ENCODE results near the gene ZNF500.
A peak's percentile ranks its signal among the peaks of the same experiment; 100 is the strongest.

The ZNF500 gene

GRCh38 chr16:4766875-4767628, at the start of gene ZNF500:
ZNF500 (minus strand) TSS chr16:4767162; CDS start chr16:4765978, 1,184 bp downstream.
- peak; percentile 95 to 96 for DNase-seq (ENCODE audit: low read depth in 1 of 2, low spot score in 1 of 2)

GRCh38 chr16:4814542-4815173, 47.7 kb upstream of the ZNF500 start:
- DNase-seq (ENCODE audit: low read depth in 1 of 2, low spot score in 1 of 2): no peak

- no peak for DNase-seq (ENCODE audit: low read depth in 1 of 2, low spot score in 1 of 2)
Observed at GRCh38 chr16:4814046-4814445, 47.1 kb upstream of the ZNF500 start.

GRCh38 chr16:4813251-4814003, 46.5 kb upstream of the ZNF500 start:
- DNase-seq (ENCODE audit: low read depth in 1 of 2, low spot score in 1 of 2): no peak

GRCh38 chr16:4811773-4812172, 44.8 kb upstream of the ZNF500 start:
- DNase-seq (ENCODE audit: low read depth in 1 of 2, low spot score in 1 of 2): no peak

- DNase-seq (ENCODE audit: low read depth in 1 of 2, low spot score in 1 of 2): no peak
Observed at GRCh38 chr16:4811242-4811641, 44.3 kb upstream of the ZNF500 start.

GRCh38 chr16:4806280-4806679, 39.3 kb upstream of the ZNF500 start:
- no peak for DNase-seq (ENCODE audit: low read depth in 1 of 2, low spot score in 1 of 2)

- no peak for DNase-seq (ENCODE audit: low read depth in 1 of 2, low spot score in 1 of 2)
Observed at GRCh38 chr16:4805231-4805630, 38.3 kb upstream of the ZNF500 start.

- DNase-seq (ENCODE audit: low read depth in 1 of 2, low spot score in 1 of 2): no peak
Observed at GRCh38 chr16:4803898-4804762, 37.2 kb upstream of the ZNF500 start.

- DNase-seq (ENCODE audit: low read depth in 1 of 2, low spot score in 1 of 2): no peak
Observed at GRCh38 chr16:4803401-4803844, 36.5 kb upstream of the ZNF500 start.

GRCh38 chr16:4802659-4803287, 35.8 kb upstream of the ZNF500 start:
- peak; percentile 79 to 82 for DNase-seq (ENCODE audit: low read depth in 1 of 2, low spot score in 1 of 2)

GRCh38 chr16:4801962-4802658, 35.1 kb upstream of the ZNF500 start, which contains the start of gene ROGDI:
ROGDI (minus strand) TSS chr16:4802633; CDS start chr16:4802571, 62 bp downstream.
- DNase-seq (ENCODE audit: low read depth in 1 of 2, low spot score in 1 of 2): peak; percentile 48 to 63

- no peak for DNase-seq (ENCODE audit: low read depth in 1 of 2, low spot score in 1 of 2)
Observed at GRCh38 chr16:4801051-4801961, 34.3 kb upstream of the ZNF500 start.

- DNase-seq (ENCODE audit: low read depth in 1 of 2, low spot score in 1 of 2): no peak
Observed at GRCh38 chr16:4800290-4801041, 33.5 kb upstream of the ZNF500 start.

GRCh38 chr16:4799171-4799855, 32.4 kb upstream of the ZNF500 start:
- no peak for DNase-seq (ENCODE audit: low read depth in 1 of 2, low spot score in 1 of 2)

GRCh38 chr16:4798456-4798855, 31.5 kb upstream of the ZNF500 start:
- DNase-seq (ENCODE audit: low read depth in 1 of 2, low spot score in 1 of 2): no peak

- DNase-seq (ENCODE audit: low read depth in 1 of 2, low spot score in 1 of 2): no peak
Observed at GRCh38 chr16:4797805-4798252, 30.9 kb upstream of the ZNF500 start.

Data from activated CD4-positive, alpha-beta T cell treated with anti-CD3 and anti-CD28 coated beads, Interleukin-2, amount 50 U/mL, for 24 hours (primary cell).